DMS79 (cell line): Measurements from ENCODE around the gene GSTM3.
"Not testable (repeated sequence)": the region's sequence is repeated elsewhere in the genome, so short reads cannot be mapped to it uniquely, and the experiment has no call there.

ENCODE experiments used
- DNase-seq: peaks from one replicate; lab custom pipeline; 2025; lab: John Stamatoyannopoulos, UW

Gene GSTM3

GRCh38 chr1:109762039-109762585 is 21.3 kb upstream of the GSTM3 start:
- no peak for DNase-seq

GRCh38 chr1:109761227-109762038 is 20.6 kb upstream of the GSTM3 start:
- no peak for DNase-seq

- no peak for DNase-seq
Observed at GRCh38 chr1:109760581-109761226, 19.9 kb upstream of the GSTM3 start.

GRCh38 chr1:109759513-109760334 is 18.9 kb upstream of the GSTM3 start:
- DNase-seq: no peak

- DNase-seq: no peak
Observed at GRCh38 chr1:109757936-109758786, 17.3 kb upstream of the GSTM3 start.

- no peak for DNase-seq
Observed at GRCh38 chr1:109756848-109757521, 16.1 kb upstream of the GSTM3 start.

- DNase-seq: not testable (repeated sequence)
Observed at GRCh38 chr1:109756325-109756724, 15.5 kb upstream of the GSTM3 start.

- DNase-seq: no peak
Observed at GRCh38 chr1:109754738-109755137, 13.9 kb upstream of the GSTM3 start.

GRCh38 chr1:109751531-109752260 is 10.9 kb upstream of the GSTM3 start:
- no peak for DNase-seq

- no peak for DNase-seq
Observed at GRCh38 chr1:109750920-109751319, 10.1 kb upstream of the GSTM3 start.

GRCh38 chr1:109750241-109750882 is 9.5 kb upstream of the GSTM3 start:
- DNase-seq: no peak

GRCh38 chr1:109749221-109749620 is 8.4 kb upstream of the GSTM3 start:
- DNase-seq: no peak

GRCh38 chr1:109748311-109748710 is 7.5 kb upstream of the GSTM3 start:
- DNase-seq: not testable (repeated sequence)

- peak; percentile 75 for DNase-seq
Observed at GRCh38 chr1:109739738-109740614, 862 bp downstream of the GSTM3 start.

- DNase-seq: no peak
Observed at GRCh38 chr1:109733236-109733870, 7.5 kb downstream of the GSTM3 start.

GRCh38 chr1:109732390-109732881 is 8.4 kb downstream of the GSTM3 start:
- DNase-seq: peak; percentile 46

- DNase-seq: no peak
Observed at GRCh38 chr1:109730666-109731065, 10.2 kb downstream of the GSTM3 start.

GRCh38 chr1:109728870-109729269 is 12.0 kb downstream of the GSTM3 start:
- DNase-seq: no peak
